GM12873 (cell line): Measurements from ENCODE around the gene LAMA5.

Source experiments
- TF ChIP-seq, protein P1 (sequence below): IDR thresholded peaks from 2 replicates; pipeline ENCODE4 v1.5.1; 2012; ENCODE audit warnings: low read depth, mild to moderate bottlenecking, moderate library complexity, low read length, control low read depth; ENCODE audit not compliant: insufficient read depth; ENCODE audit errors: missing control alignments

LAMA5 gene

DNA sequence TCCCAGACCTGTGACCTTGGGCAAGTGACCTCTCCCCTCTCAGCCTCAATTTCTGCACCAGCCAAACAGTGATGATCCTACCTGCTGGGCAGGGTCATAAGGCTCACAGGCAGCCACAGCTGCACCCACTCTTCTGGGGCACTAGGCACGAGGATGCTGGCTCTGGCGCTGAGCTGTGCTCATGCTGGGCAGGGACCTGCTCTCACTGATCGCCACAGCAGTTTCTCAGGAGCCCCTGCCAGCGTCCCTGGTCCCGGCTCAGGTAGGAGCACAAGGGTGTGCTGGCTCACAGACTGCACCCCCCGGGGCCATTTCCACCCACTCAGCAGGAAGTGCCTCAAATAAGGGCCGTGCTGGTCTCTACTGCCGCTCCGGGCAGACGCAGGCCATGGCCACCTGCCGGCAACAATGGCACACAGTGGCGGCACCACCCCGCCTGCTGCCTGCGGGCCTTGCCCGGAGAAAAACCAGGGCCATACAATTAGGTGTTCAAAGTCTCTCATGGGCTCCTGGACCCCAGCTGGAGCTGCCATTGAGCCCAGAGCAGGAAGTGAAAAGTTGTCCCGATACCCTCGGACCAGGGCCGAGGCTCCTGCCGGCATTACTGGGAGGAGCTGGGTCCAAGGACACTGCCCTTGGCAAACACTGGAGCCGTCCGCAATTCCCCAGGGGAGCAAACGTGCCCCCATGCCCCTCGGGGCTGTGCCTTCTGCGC, 44.5 kb upstream of the LAMA5 start:
- TF ChIP-seq, protein P1, sequence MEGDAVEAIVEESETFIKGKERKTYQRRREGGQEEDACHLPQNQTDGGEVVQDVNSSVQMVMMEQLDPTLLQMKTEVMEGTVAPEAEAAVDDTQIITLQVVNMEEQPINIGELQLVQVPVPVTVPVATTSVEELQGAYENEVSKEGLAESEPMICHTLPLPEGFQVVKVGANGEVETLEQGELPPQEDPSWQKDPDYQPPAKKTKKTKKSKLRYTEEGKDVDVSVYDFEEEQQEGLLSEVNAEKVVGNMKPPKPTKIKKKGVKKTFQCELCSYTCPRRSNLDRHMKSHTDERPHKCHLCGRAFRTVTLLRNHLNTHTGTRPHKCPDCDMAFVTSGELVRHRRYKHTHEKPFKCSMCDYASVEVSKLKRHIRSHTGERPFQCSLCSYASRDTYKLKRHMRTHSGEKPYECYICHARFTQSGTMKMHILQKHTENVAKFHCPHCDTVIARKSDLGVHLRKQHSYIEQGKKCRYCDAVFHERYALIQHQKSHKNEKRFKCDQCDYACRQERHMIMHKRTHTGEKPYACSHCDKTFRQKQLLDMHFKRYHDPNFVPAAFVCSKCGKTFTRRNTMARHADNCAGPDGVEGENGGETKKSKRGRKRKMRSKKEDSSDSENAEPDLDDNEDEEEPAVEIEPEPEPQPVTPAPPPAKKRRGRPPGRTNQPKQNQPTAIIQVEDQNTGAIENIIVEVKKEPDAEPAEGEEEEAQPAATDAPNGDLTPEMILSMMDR = no peak

DNA sequence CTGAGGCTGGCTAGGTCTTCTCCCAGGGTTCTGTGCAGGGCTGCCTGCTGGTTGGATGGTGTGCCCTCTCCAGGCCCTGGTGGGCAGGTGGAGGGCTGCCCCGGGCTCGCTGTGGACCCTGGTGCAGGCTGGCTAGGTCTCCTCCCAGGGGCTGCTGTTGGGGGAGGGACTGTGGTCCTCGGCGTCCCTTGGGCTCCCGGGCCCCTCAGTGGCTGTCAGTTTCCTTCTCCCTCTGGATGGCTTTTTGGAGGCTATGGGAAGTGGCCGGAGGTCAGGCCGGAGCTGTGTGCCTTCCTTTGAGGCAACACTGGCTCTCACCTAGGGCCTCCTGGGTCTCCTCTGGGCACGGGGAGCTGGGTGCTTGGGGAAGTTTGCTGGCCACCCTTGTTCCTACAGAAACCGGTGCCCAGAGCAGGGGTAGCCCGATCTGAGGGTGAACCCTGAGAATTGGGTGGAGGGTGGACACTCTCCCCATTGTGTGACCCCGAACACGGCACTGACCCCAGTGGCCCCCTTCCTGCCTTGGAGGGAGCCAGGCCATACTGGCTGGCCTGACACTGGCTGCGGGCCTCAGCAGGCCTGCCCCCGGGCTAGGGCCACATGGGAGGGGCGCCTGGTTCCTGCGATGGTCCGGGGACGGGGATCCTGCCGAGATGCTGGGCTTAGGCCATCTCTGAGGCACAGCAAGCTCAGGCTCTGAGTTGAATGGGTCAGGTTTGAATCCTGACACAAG, 43.8 kb upstream of the LAMA5 start:
- TF ChIP-seq, protein P1 = no peak

GRCh38 chr20:62409931-62410745, 43.0 kb upstream of the LAMA5 start:
- TF ChIP-seq, protein P1 = peak; percentile 70

GRCh38 chr20:62409086-62409853, 42.2 kb upstream of the LAMA5 start:
- TF ChIP-seq, protein P1 = no peak

DNA sequence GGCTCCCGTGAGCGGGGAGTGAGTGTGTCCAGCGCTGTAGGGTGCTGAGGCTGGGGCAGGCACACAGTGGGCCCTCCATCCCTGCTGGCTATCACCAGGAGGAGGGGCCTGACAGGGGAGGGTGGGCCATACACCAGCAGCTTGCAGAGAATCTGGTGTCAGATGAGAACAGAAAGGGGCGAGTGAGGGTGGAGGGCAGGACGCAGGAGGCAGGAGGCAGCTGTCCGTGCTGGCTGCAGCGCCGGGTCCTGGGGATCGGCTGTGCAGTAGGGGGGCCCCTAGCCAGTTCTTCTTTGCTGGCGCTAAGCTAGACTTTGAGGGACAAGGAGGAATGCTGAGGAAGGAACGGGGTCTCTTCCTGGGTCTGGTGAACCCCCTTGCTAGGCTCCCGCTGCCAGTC, 41.5 kb upstream of the LAMA5 start:
- TF ChIP-seq, protein P1 = no peak

DNA sequence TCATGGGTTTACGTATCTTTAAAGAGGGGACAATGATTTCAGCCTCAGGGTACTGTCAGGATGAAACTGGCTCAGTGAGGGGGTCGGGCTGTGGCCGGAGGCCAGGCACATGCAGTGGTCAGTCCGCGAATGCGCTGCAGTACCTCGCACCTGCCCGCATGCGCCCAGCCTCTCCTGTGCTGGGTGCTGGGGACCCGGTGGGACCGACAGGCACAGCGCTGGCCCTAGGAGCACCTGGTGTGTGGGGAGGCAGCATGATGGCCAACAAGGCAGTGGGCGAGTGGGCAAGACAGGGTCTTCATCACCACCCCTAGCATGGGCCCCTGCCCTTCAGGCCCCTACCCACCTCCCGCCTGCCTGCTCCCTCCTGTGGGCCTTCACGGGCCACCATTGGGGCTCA, 40.9 kb upstream of the LAMA5 start:
- TF ChIP-seq, protein P1 = no peak
